ENCODE measurements around the gene KLHL21.

DNA sequence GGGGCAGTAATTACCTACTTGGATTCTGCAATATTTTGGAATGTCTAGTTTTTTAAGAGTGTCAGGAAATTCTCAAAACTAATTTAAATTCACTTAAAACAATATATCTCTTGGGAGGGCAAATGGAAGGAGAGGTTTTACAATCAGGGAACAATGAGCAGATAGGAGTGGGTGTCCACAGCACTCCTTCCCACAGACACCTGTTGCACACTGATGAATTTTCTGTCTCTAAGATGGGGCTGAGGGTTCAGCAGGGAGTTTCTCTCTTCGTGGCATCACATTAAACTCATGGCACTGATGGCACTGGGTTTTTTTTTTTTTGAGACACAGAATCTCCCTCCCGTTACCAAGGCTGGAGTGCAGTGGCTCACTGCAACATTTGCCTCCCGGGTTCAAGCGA, 16.4 kb upstream of the KLHL21 start:
- TF ChIP-seq, protein P1, sequence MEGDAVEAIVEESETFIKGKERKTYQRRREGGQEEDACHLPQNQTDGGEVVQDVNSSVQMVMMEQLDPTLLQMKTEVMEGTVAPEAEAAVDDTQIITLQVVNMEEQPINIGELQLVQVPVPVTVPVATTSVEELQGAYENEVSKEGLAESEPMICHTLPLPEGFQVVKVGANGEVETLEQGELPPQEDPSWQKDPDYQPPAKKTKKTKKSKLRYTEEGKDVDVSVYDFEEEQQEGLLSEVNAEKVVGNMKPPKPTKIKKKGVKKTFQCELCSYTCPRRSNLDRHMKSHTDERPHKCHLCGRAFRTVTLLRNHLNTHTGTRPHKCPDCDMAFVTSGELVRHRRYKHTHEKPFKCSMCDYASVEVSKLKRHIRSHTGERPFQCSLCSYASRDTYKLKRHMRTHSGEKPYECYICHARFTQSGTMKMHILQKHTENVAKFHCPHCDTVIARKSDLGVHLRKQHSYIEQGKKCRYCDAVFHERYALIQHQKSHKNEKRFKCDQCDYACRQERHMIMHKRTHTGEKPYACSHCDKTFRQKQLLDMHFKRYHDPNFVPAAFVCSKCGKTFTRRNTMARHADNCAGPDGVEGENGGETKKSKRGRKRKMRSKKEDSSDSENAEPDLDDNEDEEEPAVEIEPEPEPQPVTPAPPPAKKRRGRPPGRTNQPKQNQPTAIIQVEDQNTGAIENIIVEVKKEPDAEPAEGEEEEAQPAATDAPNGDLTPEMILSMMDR (IDR thresholded peaks at IDR 0.05), result no peak
- no peak for TF ChIP-seq POLR2A (IDR thresholded peaks at IDR 0.05)

Data from heart left ventricle (tissue), 13 donors.